RWPE1 (cell line): ENCODE results near the gene ZNF230.

Source experiments
- CTCF ChIA-PET: fragments of 350-600 bp; sonication (Branson Sonifier 250); formaldehyde crosslinking; extraction: SDS; loops from one replicate; lab custom pipeline; 2021; lab: Yijun Ruan, JAX
- POLR2A ChIA-PET: fragments of 400-600 bp; formaldehyde crosslinking; extraction: SDS; loops from one replicate; lab custom pipeline; 2020; ENCODE audit warnings: antibody characterized with exemption; ENCODE audit not compliant: low non-redundant PET; lab: Yijun Ruan, JAX
- DNase-seq: peaks from one replicate; pipeline ENCODE4 v3.0.0; 2012; ENCODE audit warnings: low spot score
- H3K27ac ChIP-seq: fragments of 450-650 bp; 2 replicates; pipeline ENCODE4 v1.5.1; 2017
- TF ChIP-seq, protein P1 (sequence below): fragments of 450-650 bp; conservative IDR thresholded peaks from 2 replicates; pipeline ENCODE4 v1.5.1; 2017; ENCODE audit warnings: low read depth, mild to moderate bottlenecking

The ZNF230 gene

DNA sequence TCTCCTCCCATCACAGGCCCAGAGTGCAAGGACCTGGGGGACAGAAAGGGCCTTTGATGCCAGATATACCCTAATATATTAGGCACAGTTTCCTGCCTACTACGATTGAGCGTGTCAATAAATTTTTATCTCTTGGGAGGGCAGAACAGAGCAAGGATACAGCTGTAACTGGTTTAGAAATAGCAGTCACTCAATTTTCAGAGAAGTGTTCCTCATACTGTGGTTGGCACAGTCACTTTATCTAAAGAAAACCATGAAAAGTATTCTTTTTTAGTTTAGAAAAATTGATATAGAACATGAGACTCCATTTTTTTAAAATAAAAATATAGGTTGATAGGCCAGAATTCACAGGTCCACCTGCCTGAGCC is 19.2 kb upstream of the ZNF230 start:
- no peak for DNase-seq
- POLR2A ChIA-PET, result no interaction called here
- CTCF ChIA-PET, result interaction anchor here (0.6 kb wide), 1 partner anchor 19 kb away, joined by 3 read pairs; the partner anchor contains the start of gene ZNF230
- TF ChIP-seq, protein P1, sequence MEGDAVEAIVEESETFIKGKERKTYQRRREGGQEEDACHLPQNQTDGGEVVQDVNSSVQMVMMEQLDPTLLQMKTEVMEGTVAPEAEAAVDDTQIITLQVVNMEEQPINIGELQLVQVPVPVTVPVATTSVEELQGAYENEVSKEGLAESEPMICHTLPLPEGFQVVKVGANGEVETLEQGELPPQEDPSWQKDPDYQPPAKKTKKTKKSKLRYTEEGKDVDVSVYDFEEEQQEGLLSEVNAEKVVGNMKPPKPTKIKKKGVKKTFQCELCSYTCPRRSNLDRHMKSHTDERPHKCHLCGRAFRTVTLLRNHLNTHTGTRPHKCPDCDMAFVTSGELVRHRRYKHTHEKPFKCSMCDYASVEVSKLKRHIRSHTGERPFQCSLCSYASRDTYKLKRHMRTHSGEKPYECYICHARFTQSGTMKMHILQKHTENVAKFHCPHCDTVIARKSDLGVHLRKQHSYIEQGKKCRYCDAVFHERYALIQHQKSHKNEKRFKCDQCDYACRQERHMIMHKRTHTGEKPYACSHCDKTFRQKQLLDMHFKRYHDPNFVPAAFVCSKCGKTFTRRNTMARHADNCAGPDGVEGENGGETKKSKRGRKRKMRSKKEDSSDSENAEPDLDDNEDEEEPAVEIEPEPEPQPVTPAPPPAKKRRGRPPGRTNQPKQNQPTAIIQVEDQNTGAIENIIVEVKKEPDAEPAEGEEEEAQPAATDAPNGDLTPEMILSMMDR, result no peak
- peak overlapping the region; percentile 66 for H3K27ac ChIP-seq

DNA sequence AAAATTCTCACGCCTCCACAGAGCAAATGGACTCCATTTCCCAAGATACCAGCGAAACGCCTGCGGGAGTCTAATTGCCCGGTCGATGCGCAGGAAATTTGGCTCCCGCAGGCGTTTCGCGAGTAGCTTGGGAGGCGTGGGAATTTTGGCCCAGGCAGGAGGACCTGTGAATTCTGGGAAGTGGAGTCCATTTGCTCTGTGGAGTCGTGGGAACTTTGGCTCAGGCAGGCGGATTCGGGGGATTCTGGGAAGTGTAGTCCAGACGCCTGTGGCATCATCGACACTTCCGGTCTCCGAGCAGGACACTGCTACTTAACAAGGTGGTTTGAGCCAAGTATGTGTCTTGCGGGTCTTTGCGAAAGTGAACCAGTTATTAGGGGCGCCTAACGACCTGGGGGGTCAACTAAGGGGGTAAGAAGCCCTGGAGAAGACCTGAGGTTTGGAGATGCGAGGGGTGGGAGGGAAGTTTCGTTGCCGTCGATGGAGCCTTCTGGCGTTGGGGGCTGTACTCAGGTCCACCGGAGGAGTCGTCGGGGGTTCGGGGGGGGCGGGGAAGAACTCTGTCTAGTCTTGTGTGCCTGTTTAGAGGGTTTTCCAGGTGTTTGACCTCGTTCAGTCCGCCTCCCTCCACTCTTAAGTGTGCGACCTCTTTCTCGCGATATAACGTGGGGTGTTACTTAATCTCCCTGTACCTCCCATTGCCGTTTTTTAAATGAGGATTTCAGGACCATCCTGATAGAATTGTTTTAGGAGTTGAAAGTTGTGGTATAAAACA is 18.7 kb upstream of the ZNF230 start, which contains the start of gene ZNF155:
Gene ZNF155 (plus strand): TSS at position 277 of the 775 bp plus-strand sequence. CDS start 4,356 bp downstream, outside the sequence.
- ChIA-PET CTCF (interaction anchor here (0.5 to 1.0 kb wide), 4 partner anchors 19 to 239 kb away, joined by 3 to 5 read pairs (median 4); partner anchors contain the start of gene ZNF230), POLR2A (interaction anchor here (0.9 kb wide), 1 partner anchor 180 kb away, joined by 3 read pairs; no protein-coding TSS in a partner anchor)
- DNase-seq, result peak; percentile 92
- TF ChIP-seq, protein P1, result no peak
- peak within 1 kb of the TSS; percentile 66 for H3K27ac ChIP-seq

GRCh38 chr19:43984687-43985000 is 18.1 kb upstream of the ZNF230 start:
- H3K27ac ChIP-seq, result peak overlapping the region; percentile 66
- POLR2A ChIA-PET, result interaction anchor here (0.9 kb wide), 1 partner anchor 180 kb away, joined by 3 read pairs; no protein-coding TSS in a partner anchor
- TF ChIP-seq, protein P1, result no peak
- no peak for DNase-seq
- CTCF ChIA-PET, result interaction anchor here (0.5 to 1.0 kb wide), 4 partner anchors 30 to 240 kb away, joined by 3 to 5 read pairs (median 4); no protein-coding TSS in a partner anchor

GRCh38 chr19:43997631-43998290 is 5.0 kb upstream of the ZNF230 start:
- H3K27ac ChIP-seq, result peak overlapping the region; percentile 35; the same call in 1 of the 2 replicates
- POLR2A ChIA-PET, result no interaction called here
- CTCF ChIA-PET, result no interaction called here
- peak; percentile 37 for DNase-seq
- TF ChIP-seq, protein P1, result no peak

DNA sequence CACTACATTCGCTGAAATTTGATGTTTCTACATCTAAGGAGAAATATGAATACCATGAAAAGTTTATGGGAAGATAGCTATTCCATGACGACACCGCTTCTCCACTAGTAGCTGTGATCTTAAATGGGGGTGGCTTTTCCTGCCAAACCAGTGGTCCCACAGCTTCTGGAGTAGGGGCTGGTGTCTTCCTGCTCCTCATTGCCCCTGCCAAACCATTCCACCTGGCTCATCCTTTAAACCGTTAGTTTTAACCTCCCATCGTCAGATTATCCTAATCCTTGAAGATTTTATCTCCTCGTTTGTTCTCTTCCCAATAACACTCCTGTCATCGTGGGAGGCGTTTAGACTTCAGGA is 568 bp upstream of the ZNF230 start:
- ChIA-PET POLR2A (no interaction called here), CTCF (interaction anchor here (0.6 kb wide), 1 partner anchor 120 kb away, joined by 3 read pairs; no protein-coding TSS in a partner anchor)
- DNase-seq, result peak; percentile 2
- peak overlapping the region; percentile 69 for H3K27ac ChIP-seq
- TF ChIP-seq, protein P1, result no peak

- ChIA-PET CTCF (no interaction called here), POLR2A (no interaction called here)
- peak; percentile 19 for DNase-seq
- TF ChIP-seq, protein P1, result no peak
- peak overlapping the region; percentile 69 for H3K27ac ChIP-seq
Observed at GRCh38 chr19:44003461-44004009, 778 bp downstream of the ZNF230 start.
